Astrocyte (in vitro differentiated cells and primary cell): ENCODE measurements around the gene SLC9B1. TPM values are rescaled to one million over a fixed set of nuclear protein-coding genes. Genes with fewer than 3 reads are reported as not detected.
"Not testable (repeated sequence)": the region's sequence is repeated elsewhere in the genome, so short reads cannot be mapped to it uniquely, and the experiment has no call there.

Source experiments
- DNase-seq: peaks from one replicate; pipeline ENCODE4 v3.0.0-alpha.2; 2010; ENCODE audit warnings: low read depth
- FAIRE-seq: peaks from 2 replicates; lab custom pipeline; 2011; peaks lifted over from hg19 to GRCh38; lab: Jason Lieb, UNC
- H2AFZ ChIP-seq: 2 replicates; pipeline ENCODE4 v1.6.0; 2012; ENCODE audit warnings: low read depth, low read length, inconsistent platforms
- H3K27ac ChIP-seq: 2 replicates; pipeline ENCODE4 v1.5.1; 2011; ENCODE audit warnings: low read depth, low read length, inconsistent platforms
- H3K27me3 ChIP-seq: 2 replicates; pipeline ENCODE4 v1.6.0; 2011; ENCODE audit warnings: low read length, inconsistent platforms; ENCODE audit not compliant: insufficient read depth
- H3K36me3 ChIP-seq: 2 replicates; pipeline ENCODE4 v1.5.1; 2011; ENCODE audit warnings: low read length, inconsistent platforms; ENCODE audit not compliant: insufficient read depth
- H3K4me1 ChIP-seq: 2 replicates; pipeline ENCODE4 v1.5.1; 2011; ENCODE audit warnings: low read length, inconsistent platforms; ENCODE audit not compliant: insufficient read depth
- H3K4me2 ChIP-seq: 2 replicates; pipeline ENCODE4 v1.6.0; 2012; ENCODE audit warnings: low read length, inconsistent platforms
- H3K4me3 ChIP-seq: 2 replicates; pipeline ENCODE4 v1.5.1; 2011; ENCODE audit warnings: low read depth, mild to moderate bottlenecking, low read length, inconsistent platforms; ENCODE audit not compliant: insufficient read depth
- H3K79me2 ChIP-seq: 2 replicates; pipeline ENCODE4 v1.6.0; 2012; ENCODE audit warnings: mild to moderate bottlenecking, low read length, inconsistent platforms; ENCODE audit not compliant: insufficient read depth
- H3K9ac ChIP-seq: 2 replicates; pipeline ENCODE4 v1.6.0; 2012; ENCODE audit warnings: mild to moderate bottlenecking, low read length, inconsistent platforms
- H3K9me3 ChIP-seq: 2 replicates; pipeline ENCODE4 v1.5.1; 2012; ENCODE audit warnings: low read depth, mild to moderate bottlenecking, low read length, inconsistent platforms; ENCODE audit not compliant: insufficient read depth
- H4K20me1 ChIP-seq: 2 replicates; pipeline ENCODE4 v1.6.0; 2012; ENCODE audit warnings: low read length, inconsistent platforms; ENCODE audit not compliant: insufficient read depth
- H3K27ac Mint-ChIP-seq: one replicate; pipeline ENCODE4 v1.8.0; 2021; ENCODE audit warnings: mild to moderate bottlenecking, mixed read lengths; ENCODE audit not compliant: unreplicated experiment
- H3K27me3 Mint-ChIP-seq: one replicate; pipeline ENCODE4 v1.8.0; 2021; ENCODE audit warnings: low read depth, mixed read lengths; ENCODE audit not compliant: unreplicated experiment
- H3K36me3 Mint-ChIP-seq: one replicate; pipeline ENCODE4 v1.8.0; 2021; ENCODE audit warnings: low read depth, mixed read lengths; ENCODE audit not compliant: unreplicated experiment
- H3K4me1 Mint-ChIP-seq: one replicate; pipeline ENCODE4 v1.8.0; 2021; ENCODE audit warnings: low read depth, mixed read lengths; ENCODE audit not compliant: unreplicated experiment
- H3K4me3 Mint-ChIP-seq: one replicate; pipeline ENCODE4 v1.8.0; 2021; ENCODE audit warnings: mild to moderate bottlenecking, moderate library complexity, mixed read lengths; ENCODE audit not compliant: unreplicated experiment
- H3K9me3 Mint-ChIP-seq: one replicate; pipeline ENCODE4 v1.8.0; 2021; ENCODE audit warnings: mild to moderate bottlenecking, mixed read lengths; ENCODE audit not compliant: unreplicated experiment
- CTCF ChIP-seq: IDR thresholded peaks from 2 replicates; pipeline ENCODE4 v1.5.1; 2011; ENCODE audit warnings: low read depth, mild to moderate bottlenecking, inconsistent platforms, low read length, moderate library complexity; ENCODE audit not compliant: insufficient read depth
- EZH2 ChIP-seq: IDR thresholded peaks from 2 replicates; pipeline ENCODE4 v1.6.1; 2012; ENCODE audit warnings: mild to moderate bottlenecking, low read length, inconsistent platforms; ENCODE audit not compliant: insufficient read depth
- total RNA-seq: library from RNA; stranded (reverse); gene quantifications from 2 replicates; pipeline ENCODE4 v1.2.1, GENCODE V29; 2021

Gene SLC9B1
- total RNA-seq, 1 donor from 2014 or later = 0.16 TPM

GRCh38 chr4:102935716-102936115, 83.8 kb downstream of the SLC9B1 start:
- H2AFZ ChIP-seq = no peak overlapping the region
- no peaks in the 10 kb centered on the region for H3K79me2 ChIP-seq
- no peak overlapping the region for H3K4me3 Mint-ChIP-seq
- no peaks in the 10 kb centered on the region for H3K9me3 Mint-ChIP-seq
- H4K20me1 ChIP-seq = no peaks in the 10 kb centered on the region
- no peaks in the 10 kb centered on the region for H3K9me3 ChIP-seq
- no peak overlapping the region for H3K9ac ChIP-seq
- FAIRE-seq (no peak), DNase-seq (no peak)
- no peak overlapping the region for H3K4me2 ChIP-seq
- peaks cover 4% of the 10 kb centered on the region for H3K27me3 Mint-ChIP-seq
- H3K27me3 ChIP-seq = no peaks in the 10 kb centered on the region
- H3K27ac Mint-ChIP-seq = no peak overlapping the region
- H3K36me3 ChIP-seq = no peaks in the 10 kb centered on the region
- TF ChIP-seq EZH2 = no peak
- TF ChIP-seq CTCF = no peak
- no peaks in the 10 kb centered on the region for H3K4me1 ChIP-seq
- H3K4me3 ChIP-seq = no peak overlapping the region
- no peaks in the 10 kb centered on the region for H3K36me3 Mint-ChIP-seq
- no peak overlapping the region for H3K27ac ChIP-seq
- H3K4me1 Mint-ChIP-seq = no peaks in the 10 kb centered on the region

DNA sequence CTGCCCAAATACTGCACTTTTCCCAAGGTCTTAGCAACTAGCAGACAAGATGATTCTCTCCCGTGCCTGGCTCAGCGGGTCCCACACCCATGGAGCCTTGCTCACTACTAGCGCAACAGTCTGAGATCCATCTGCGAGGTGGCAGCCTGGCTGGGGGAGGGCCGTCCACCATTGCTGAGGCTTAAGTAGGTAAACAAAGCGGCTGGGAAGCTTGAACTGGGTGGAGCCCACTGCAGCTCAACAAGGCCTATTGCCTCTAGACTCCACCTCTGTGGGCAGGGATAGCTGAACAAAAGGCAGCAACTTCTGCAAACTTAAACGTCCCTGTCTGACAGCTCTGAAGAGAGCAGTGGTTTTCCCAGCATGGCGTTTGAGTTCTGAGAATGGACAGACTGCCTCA, 99.8 kb downstream of the SLC9B1 start:
- not testable (repeated sequence) for H3K36me3 Mint-ChIP-seq, H3K36me3 ChIP-seq, H2AFZ ChIP-seq, FAIRE-seq, H3K27ac Mint-ChIP-seq, H3K4me1 ChIP-seq, H3K9me3 Mint-ChIP-seq, H3K27ac ChIP-seq, H3K4me3 Mint-ChIP-seq, DNase-seq, H3K4me2 ChIP-seq, H3K79me2 ChIP-seq, H3K4me3 ChIP-seq, H4K20me1 ChIP-seq, H3K9ac ChIP-seq, H3K27me3 Mint-ChIP-seq, H3K27me3 ChIP-seq, H3K4me1 Mint-ChIP-seq, H3K9me3 ChIP-seq

GRCh38 chr4:102918859-102919258, 100.6 kb downstream of the SLC9B1 start:
- Histone ChIP-seq H3K27ac (no peak overlapping the region), H3K79me2 (no peaks in the 10 kb centered on the region), H3K4me3 (no peak overlapping the region), H3K9ac (no peak overlapping the region), H3K36me3 (no peaks in the 10 kb centered on the region), H4K20me1 (no peaks in the 10 kb centered on the region), H3K9me3 (no peaks in the 10 kb centered on the region), H3K4me1 (no peaks in the 10 kb centered on the region), H3K27me3 (no peaks in the 10 kb centered on the region), H2AFZ (no peak overlapping the region), H3K4me2 (no peak overlapping the region)
- TF ChIP-seq CTCF = no peak
- TF ChIP-seq EZH2 = no peak
- no peaks in the 10 kb centered on the region for H3K4me1 Mint-ChIP-seq
- DNase-seq (no peak), FAIRE-seq (no peak)
- H3K36me3 Mint-ChIP-seq = no peaks in the 10 kb centered on the region
- H3K27me3 Mint-ChIP-seq = no peaks in the 10 kb centered on the region
- H3K9me3 Mint-ChIP-seq = peaks cover 11% of the 10 kb centered on the region
- no peak overlapping the region for H3K4me3 Mint-ChIP-seq
- H3K27ac Mint-ChIP-seq = no peak overlapping the region
